RWPE1 (cell line): ENCODE data around the gene CEBPA.

Experiments used
- CTCF ChIA-PET: fragments of 350-600 bp; sonication (Branson Sonifier 250); formaldehyde crosslinking; extraction: SDS; loops from one replicate; lab custom pipeline; 2021; lab: Yijun Ruan, JAX
- POLR2A ChIA-PET: fragments of 400-600 bp; formaldehyde crosslinking; extraction: SDS; loops from one replicate; lab custom pipeline; 2020; ENCODE audit warnings: antibody characterized with exemption; ENCODE audit not compliant: low non-redundant PET; lab: Yijun Ruan, JAX
- DNase-seq: peaks from one replicate; pipeline ENCODE4 v3.0.0; 2012; ENCODE audit warnings: low spot score
- H3K27ac ChIP-seq: fragments of 450-650 bp; 2 replicates; pipeline ENCODE4 v1.5.1; 2017
- TF ChIP-seq, protein P1 (sequence below): fragments of 450-650 bp; conservative IDR thresholded peaks from 2 replicates; pipeline ENCODE4 v1.5.1; 2017; ENCODE audit warnings: low read depth, mild to moderate bottlenecking

The CEBPA gene

DNA sequence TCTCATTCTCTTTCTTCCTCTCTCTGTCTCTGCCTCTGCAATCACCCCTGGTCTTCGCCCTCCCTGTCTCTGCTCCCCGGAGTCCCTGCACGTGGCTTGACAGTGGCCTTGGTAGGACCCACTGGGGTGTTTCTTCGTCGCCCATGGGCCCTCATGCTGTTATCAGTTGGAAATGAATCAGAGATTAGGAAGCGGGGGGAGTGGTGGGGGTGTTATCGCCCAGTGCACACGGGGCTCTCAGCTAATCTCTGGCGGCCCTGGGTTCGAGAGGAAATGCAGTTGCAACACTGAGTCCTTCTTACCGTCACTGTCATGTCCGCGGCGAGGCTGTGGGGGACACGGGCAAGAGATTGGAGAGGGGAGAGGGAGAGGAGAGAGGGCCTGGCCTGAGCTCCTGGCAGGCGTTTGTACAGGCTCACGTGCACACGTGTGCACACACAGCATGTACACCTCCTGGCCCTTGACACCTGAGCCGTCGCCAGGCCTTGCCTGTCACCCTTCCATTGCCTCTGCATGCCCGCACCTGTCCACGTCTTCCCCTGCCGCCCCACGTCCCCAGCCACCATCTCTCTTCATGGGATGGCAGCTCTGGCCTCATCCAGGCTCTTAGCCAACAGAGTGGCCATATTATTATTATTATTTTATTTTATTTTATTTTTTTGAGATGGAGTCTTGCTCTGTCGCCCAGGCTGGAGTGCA is 38.9 kb downstream of the CEBPA start:
- DNase-seq, result no peak
- ChIA-PET CTCF (no interaction called here), POLR2A (no interaction called here)
- no peak overlapping the region for H3K27ac ChIP-seq
- TF ChIP-seq, protein P1, sequence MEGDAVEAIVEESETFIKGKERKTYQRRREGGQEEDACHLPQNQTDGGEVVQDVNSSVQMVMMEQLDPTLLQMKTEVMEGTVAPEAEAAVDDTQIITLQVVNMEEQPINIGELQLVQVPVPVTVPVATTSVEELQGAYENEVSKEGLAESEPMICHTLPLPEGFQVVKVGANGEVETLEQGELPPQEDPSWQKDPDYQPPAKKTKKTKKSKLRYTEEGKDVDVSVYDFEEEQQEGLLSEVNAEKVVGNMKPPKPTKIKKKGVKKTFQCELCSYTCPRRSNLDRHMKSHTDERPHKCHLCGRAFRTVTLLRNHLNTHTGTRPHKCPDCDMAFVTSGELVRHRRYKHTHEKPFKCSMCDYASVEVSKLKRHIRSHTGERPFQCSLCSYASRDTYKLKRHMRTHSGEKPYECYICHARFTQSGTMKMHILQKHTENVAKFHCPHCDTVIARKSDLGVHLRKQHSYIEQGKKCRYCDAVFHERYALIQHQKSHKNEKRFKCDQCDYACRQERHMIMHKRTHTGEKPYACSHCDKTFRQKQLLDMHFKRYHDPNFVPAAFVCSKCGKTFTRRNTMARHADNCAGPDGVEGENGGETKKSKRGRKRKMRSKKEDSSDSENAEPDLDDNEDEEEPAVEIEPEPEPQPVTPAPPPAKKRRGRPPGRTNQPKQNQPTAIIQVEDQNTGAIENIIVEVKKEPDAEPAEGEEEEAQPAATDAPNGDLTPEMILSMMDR, result no peak

DNA sequence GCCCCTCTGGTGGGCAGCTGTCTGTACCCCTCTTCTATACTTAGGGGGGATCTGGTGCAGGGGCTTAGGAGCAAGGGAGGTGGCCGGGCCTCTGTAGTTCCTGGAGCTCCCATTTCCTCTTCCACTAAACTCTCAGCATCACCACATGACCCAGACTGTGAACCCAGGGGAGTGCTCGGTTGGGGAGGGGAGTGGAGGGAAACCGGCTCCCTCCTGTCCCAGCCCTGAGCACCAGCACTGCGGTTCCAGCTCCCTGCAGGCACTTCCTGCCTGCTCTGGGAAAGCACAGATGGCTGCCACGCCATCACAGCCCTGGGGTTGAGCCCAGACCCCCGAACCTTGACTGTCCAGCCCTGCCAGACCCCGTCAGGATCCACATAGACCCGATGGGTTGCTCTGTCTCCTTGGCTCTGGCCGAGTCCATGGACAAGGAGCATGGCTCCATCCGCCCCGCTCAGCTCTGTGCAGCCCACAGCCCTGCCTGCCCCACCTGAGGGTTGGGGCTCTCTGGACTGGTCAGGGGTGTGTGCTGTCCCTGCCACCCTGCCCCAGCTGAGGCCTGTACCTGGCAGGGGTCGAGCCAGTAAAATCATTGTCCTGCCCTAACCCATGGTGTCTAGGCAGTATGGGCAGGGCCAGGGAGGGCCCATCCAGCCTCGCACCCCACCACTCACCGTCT is 40.7 kb downstream of the CEBPA start:
- ChIA-PET POLR2A (no interaction called here), CTCF (interaction anchor here (1.0 kb wide), 1 partner anchor 41 kb away, joined by 4 read pairs; the partner anchor contains the start of gene CEBPA)
- DNase-seq, result no peak
- H3K27ac ChIP-seq, result no peak overlapping the region
- TF ChIP-seq, protein P1, result no peak

DNA sequence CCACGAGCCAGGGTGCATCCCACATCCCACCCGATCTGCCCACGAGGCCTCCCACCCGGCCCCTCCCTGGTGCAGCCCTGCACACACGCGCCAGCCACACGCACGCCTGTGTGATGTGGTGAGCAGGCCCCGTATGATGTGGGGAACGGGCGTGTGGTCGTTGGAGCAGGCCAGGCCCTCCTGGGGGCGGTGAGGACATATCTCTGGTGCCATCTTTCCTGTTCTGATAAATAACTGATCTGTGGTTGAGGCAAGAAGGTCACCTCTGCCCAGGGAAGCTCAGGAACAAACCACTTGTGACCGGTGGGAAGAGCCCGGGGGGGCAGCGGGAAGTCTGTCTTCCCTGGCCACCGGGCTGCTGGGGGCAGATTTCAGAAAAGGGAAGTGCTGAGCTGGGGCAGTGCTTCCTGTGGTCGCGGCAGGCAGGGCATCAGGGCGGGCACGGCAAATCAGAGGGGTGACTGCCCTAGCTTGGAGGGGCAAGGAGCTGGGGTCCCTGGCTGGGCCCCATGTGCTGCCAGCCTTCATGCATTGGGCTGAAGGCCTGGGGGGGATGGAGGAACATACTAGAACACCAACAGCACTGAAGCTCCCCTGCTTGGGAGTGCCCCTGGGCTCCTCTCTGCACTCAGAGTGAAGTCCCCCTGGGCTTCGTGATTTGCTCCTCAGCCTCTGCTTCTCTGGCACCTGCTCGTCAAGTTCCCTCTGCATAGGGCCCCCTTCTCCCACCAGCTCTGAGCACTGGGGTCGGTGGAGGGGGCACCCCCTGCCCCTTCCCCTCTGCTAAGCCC is 41.5 kb downstream of the CEBPA start:
- CTCF ChIA-PET, result interaction anchor here (1.0 kb wide), 1 partner anchor 42 kb away, joined by 4 read pairs; the partner anchor contains the start of gene CEBPA
- TF ChIP-seq, protein P1, result no peak
- no peak for DNase-seq
- H3K27ac ChIP-seq, result no peak overlapping the region
- POLR2A ChIA-PET, result no interaction called here

DNA sequence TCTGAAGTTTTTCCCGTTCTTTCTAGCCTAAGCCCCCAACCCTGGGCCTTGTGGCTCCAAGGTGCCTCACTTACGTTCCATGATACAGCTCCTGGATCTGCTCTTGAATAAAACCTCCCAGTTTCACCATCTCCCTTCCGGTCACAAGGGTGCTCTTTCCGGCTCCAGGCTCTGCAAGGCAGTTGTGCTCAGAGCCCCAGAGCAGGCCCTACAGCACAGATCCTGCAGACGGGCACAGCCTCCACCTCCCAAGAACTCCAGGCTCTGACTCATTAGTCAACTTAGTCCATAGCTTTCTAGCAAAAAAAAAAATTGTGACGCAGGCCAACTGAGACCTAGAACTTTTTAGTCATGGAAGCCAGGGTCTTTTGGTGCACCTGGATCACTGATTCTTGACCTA is 42.8 kb downstream of the CEBPA start:
- ChIA-PET POLR2A (no interaction called here), CTCF (interaction anchor here (0.7 to 1.3 kb wide), 2 partner anchors 32 to 157 kb away, joined by 3 to 6 read pairs; no protein-coding TSS in a partner anchor)
- H3K27ac ChIP-seq, result no peak overlapping the region
- TF ChIP-seq, protein P1, result no peak
- no peak for DNase-seq

DNA sequence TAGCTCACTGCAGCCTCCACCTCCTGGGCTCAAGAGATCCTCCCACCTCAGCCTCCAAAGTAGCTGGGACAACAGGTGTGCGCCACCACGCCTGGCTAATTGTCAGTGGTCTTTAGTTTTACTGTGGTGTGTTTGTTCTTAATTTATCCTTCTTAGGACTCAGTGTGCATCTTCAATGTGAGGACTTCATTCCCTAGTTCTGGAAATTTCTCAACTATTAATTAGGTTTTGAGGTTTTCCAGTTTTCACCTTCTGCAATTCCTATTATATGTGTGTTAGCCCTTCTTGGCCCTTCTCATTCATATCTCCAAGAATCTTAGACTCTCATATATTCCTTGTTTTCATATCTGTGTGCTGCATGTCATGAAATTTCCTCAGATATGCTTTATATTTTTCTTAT is 44.5 kb downstream of the CEBPA start:
- TF ChIP-seq, protein P1, result no peak
- no peak overlapping the region for H3K27ac ChIP-seq
- ChIA-PET POLR2A (no interaction called here), CTCF (interaction anchor here (0.6 kb wide), 1 partner anchor 59 kb away, joined by 3 read pairs; no protein-coding TSS in a partner anchor)
- no peak for DNase-seq

DNA sequence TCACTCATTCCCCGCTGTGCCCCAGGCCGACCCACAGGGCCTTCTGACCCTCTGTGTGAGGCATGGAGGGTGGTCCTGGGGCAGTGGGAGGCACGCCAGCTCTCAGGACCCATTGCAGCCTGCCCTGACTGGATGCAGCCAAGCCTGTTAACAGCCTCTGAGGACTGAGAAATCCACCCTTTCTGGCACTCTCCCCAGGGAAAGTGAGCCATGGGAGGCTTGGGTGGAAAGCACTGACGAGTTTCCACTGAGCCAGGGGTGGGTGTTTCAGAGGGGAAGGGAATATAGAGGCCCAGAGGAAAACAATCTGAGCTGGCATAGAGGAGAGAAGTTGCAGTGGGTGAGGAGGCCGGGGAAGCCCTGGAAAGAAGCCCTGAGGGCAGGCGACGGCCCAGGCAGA is 46.1 kb downstream of the CEBPA start:
- ChIA-PET POLR2A (no interaction called here), CTCF (interaction anchor here (0.5 kb wide), 1 partner anchor 9 kb away, joined by 3 read pairs; no protein-coding TSS in a partner anchor)
- DNase-seq, result no peak
- TF ChIP-seq, protein P1, result no peak
- H3K27ac ChIP-seq, result no peak overlapping the region
